Measurements from ENCODE around the gene SRRM1.

The SRRM1 gene

DNA sequence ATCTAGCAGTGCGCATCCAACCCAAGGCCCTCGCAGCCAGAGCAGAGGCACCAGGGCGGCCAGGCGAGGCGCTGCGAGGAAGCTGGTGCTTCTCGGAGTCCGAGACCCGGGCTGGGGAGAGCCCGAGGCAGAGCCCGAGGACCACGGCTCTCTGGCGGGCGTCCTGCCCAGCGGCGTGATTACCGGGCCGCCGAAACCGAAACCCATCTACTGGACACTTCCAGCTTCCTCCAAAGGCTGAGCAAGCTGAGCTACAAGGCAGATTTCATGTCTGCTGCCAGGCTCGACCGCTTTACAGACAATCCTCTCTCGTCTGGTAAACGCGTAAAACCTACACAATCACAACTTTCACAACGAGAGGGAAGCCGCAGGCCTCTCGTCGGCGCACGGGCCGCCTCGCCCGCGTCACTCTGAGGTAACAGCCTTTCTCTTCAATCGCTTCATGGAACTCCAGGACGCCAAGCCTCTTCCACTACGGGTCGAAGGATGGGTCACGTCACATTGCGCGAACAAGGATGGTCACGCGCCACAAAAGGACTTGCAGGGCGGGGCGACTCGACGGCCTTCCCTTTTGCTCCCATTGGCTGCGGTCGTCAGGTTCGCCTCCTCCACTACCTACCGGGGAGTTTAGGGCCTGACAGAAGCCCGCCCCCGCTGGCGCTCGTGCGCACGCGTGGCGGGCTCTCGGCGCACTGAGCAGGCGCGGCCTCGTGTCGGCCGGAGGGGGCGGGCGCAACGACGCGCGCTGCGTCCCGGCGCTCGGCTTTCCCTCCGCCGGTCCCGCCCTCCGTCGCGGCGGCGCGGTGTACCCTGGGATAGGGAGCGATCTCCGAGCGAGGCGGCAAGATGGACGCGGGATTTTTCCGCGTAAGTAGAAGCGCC, at the start of gene SRRM1:
SRRM1 (plus strand) TSS at position 822 of the 882 bp plus-strand sequence; CDS start at position 847, 25 bp downstream.
- DNase-seq = peak; percentile 100

DNA sequence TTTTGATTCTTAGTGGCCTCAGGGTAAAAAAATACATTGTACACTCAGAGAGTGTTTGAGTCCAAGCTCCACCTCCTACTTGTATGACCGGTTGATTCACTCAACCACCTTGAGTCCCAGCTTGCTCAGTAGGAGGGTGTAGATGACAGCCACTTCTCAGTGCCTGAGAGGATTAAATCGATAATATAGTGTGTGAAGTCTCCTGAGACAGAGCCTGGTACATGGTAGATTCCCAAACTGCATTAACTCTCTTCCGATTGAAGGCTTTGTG, 48.8 kb upstream of the SRRM1 start:
- peak; percentile 61 for DNase-seq

- DNase-seq = no peak
These were observed 46.7 kb upstream of the SRRM1 start for GRCh38 chr1:24596401-24596880.

- DNase-seq = no peak
These were observed 43.8 kb upstream of the SRRM1 start for GRCh38 chr1:24599265-24599664.

GRCh38 chr1:24600551-24600950, 42.6 kb upstream of the SRRM1 start:
- DNase-seq = no peak

GRCh38 chr1:24605534-24606295, 37.4 kb upstream of the SRRM1 start:
- DNase-seq = no peak

DNA sequence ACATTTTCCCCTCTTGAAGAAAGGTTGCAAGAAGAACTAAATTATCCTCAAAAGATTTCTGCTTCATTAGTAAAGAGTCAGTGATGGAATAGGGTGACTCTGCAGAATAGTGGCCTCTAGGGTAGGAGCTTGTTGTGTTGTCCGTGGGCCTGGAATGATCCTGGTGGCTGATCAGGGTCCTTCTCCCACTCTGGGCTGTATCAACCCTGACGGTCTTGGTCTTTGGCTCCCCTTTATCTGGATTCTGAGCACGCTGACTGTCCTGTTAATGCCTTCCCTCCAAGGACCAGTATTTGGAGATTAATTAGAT, 36.9 kb upstream of the SRRM1 start:
- no peak for DNase-seq

GRCh38 chr1:24606621-24607020, 36.5 kb upstream of the SRRM1 start:
- DNase-seq = peak; percentile 6

DNA sequence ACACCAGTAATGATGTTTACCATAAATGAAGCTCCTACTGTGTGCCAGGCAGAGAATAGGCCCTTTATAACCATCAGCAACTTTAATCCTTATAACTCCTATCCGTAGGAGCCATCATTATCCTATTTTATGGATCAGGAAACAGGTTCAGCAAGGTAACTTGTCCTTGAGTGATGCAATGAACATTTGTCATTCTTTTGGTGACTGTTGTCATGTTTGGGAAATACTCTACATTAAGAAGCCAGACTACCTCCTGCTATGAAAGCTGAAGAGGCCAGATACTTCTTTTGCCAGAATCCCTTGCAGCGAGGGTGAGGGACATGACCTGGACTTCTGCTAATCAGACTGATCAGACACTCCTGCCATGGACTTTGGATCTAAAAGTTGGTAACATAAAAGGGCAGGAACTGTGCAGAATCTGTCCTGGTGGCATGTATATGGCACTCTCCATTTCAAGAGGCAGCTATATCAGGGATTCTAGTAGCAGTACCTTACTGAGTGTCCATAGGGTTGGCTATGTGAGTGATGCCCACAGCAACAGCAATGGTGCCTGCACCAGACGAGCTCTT, 33.1 kb upstream of the SRRM1 start:
- no peak for DNase-seq

DNA sequence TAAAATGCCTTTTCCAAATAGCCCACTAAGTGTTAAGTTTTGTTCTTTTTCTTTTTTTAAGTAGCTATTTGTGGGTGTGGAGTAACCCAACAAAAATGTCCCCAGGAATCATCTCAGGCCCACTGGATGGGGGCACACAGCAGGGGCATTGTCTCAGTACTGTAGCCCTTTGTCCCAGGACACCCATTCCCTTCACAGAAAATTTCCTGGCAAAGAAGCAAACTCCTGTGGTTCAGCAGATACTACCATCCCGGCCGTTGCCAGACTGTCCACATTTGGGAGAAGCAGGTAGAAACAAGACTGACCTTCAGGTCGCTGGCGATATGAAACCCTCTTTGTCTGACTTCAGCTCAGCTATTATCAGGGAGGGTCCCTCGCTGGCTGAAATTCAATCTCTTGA, 23.7 kb upstream of the SRRM1 start:
- DNase-seq = no peak

- DNase-seq = no peak
These were observed 22.4 kb upstream of the SRRM1 start for GRCh38 chr1:24620678-24621077.

- no peak for DNase-seq
These were observed 22.0 kb upstream of the SRRM1 start for GRCh38 chr1:24621121-24621520.

DNA sequence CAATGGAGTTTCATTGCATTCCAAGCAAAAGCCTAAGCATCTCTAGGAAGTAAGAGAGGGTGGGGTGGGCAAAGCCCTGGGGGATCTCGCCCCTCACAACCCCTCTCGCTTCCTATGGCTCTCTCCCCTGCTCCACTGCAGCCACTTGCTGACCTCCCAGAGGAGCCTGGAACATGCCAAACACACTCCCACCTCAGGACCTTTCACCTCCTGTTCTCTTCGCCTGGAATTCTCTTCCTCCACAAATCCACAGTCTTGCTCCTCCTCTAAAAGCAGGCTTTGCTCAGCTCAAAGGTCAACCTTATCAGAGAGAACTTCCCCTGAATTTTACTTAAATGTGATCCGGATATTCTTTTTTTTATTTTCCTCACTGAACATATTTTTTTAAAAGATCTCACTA, 20.9 kb upstream of the SRRM1 start:
- DNase-seq = no peak

DNA sequence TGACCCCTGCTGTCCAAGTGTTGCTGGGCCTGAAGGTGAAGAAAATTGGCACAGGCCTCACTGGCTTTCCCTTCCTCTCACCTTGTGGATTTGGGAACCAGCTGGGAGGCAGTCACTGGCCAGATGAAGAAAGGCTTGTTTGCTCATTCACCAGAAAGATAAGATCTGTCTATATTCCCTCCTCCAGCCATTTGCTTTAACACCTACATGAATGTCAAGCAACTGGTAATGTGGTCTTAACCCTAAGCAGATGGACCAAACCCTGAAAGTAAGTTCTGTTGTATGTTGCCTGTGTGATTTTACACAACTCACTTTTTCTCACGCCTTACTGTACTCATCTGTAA, 10.3 kb upstream of the SRRM1 start:
- no peak for DNase-seq

DNA sequence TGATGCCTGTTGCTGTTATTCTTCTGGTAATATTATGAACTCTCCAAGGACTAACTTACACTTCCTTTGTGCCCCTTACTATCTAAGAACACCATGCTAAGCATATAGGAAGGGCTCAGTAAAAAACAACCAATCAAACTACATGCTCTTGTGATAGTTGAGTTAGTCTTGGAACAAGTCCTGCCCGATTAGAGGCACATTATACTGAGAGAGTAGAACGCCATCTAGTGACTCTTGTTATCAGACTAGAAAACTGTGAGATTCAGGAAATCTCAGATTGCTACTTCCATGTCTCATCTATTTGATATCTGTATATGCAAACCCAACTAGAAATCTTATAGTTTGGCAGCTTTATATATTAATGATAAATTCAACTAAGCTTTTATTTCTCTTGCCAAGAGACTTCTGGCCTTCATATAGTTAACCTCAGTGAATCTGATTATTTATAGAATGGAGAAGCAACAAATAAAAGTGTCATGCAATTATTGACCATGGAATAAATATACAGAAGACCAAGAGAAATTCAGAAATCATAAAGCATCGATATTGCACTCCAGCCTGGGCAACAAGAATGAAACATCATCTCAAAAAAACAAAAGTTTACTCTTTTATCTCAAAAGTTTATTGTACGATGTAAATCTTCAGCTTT, 7.8 kb upstream of the SRRM1 start:
- peak; percentile 80 for DNase-seq

GRCh38 chr1:24636661-24637357, 6.3 kb upstream of the SRRM1 start:
- DNase-seq = no peak

GRCh38 chr1:24639094-24639493, 4.0 kb upstream of the SRRM1 start:
- no peak for DNase-seq

DNA sequence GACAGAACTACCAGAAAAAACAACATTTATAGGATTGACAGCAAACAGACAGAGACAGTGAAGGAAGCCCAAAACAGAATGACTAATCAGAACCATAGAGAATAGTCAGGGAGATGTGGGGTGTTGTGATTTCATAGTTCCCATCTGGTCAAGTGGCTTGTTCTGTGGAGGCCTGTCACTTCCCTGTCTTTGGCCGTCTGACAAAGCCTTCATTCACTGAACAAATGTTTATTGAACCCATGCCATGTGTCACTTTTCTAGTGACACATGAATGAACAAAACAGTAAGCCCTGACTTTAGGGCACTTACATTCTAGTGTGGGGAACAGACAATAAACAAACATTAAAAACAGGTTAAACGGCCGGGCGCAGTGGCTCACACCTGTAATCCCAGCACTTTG, 3.2 kb upstream of the SRRM1 start:
- DNase-seq = peak; percentile 31

DNA sequence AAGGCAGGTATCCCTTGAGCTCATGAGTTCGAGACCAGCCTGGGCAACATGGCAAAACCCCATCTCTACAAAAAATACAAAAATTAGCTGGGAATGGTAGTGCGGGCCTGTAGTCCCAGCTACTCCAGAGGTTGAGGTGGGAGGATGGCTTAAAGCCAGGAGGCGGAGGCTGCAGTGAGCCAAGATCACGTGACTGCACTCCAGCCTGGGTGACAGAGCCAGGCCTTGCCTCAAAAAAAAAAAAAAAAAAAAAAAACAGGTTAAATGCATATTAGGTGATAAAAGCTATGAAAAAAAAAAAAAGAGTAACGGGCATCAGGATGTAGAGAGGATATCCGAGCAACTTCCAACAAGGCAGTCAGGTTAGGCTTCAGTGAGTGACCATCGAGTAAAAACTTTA, 2.8 kb upstream of the SRRM1 start:
- peak; percentile 31 for DNase-seq

DNA sequence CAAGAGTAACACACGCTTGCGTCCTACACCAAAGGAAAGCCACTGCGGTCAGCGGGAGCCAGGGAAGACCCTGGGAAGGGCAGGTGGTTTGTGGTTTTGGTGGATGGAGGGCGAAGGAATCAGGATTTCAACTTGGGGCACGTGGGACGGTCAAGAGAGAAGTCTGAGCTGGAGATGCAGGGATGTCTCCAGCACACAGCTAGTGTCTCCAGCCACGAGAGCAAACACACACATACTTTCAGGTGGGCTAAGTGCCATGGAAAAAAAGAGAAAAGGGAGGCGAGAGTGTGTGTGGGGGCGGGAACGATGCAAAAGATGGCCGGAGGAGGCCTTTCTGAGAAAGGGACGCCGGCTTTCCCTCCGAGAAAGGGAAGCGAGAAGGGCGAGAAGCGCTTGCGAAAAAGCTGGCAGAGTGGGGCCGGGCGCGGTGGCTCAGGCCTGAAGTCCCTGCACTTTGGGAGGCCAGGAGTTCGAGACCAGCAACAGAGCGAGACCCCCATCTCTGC, 1.4 kb upstream of the SRRM1 start:
- peak; percentile 29 for DNase-seq

DNA sequence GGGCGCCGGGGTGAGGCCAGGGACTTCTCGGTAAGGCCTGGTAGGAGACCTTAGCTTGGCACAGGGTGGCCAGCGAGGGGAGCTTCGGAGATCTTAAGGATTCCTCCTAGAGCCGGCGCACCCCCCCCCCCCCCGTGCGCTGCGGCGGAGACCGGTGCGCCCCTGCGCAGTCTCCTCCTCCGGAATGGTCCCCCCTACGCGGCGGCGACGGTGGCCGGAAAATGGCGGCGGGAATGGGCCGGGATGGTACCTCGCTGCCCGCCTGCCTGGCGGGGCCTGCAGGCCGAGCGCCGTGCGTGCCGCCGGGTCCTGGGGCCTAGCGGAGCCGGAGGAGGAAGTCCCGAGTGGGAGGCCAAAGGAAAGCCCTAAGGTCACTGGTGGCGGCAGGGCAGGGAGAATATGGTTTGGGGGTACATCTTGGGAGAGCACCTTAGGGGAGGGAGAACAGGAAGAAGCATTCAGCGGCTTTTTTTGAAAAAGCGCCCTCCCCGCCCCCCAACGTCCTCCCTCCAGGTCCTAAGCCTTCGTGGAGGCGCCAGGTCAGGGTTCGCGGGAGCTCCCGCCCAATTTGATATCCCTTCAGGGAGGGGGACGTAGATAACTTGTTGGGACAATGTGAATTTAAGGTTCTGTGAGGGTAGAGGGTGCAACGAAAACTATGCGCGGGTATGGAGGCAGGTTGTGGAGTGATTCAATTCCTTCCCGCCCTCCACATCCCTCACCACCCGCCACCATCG, 429 bp downstream of the SRRM1 start:
- DNase-seq = peak; percentile 39

- peak; percentile 33 for DNase-seq
These were observed 940 bp downstream of the SRRM1 start for GRCh38 chr1:24644100-24644384.

Measured in DMS79 treated with DMSO at 0.1 percent for 48 hours (cell line).